Mucosa of gallbladder (tissue), 1 donor: ENCODE measurements around the gene AMBRA1. TPM values are rescaled to one million over a fixed set of nuclear protein-coding genes. Genes with fewer than 3 reads are reported as not detected.
A peak's percentile ranks its signal among the peaks of the same experiment; 100 is the strongest.

Experiments used
- DNase-seq: peaks from one replicate; pipeline ENCODE4 v3.0.0-alpha.2; 2020; ENCODE audit warnings: low spot score
- total RNA-seq: library from RNA; stranded (reverse); gene quantifications from one replicate; pipeline ENCODE4 v1.2.1, GENCODE V29; 2021
- donor health status: DM: no; HTN: no; CAD: no.

AMBRA1 gene, protein sequence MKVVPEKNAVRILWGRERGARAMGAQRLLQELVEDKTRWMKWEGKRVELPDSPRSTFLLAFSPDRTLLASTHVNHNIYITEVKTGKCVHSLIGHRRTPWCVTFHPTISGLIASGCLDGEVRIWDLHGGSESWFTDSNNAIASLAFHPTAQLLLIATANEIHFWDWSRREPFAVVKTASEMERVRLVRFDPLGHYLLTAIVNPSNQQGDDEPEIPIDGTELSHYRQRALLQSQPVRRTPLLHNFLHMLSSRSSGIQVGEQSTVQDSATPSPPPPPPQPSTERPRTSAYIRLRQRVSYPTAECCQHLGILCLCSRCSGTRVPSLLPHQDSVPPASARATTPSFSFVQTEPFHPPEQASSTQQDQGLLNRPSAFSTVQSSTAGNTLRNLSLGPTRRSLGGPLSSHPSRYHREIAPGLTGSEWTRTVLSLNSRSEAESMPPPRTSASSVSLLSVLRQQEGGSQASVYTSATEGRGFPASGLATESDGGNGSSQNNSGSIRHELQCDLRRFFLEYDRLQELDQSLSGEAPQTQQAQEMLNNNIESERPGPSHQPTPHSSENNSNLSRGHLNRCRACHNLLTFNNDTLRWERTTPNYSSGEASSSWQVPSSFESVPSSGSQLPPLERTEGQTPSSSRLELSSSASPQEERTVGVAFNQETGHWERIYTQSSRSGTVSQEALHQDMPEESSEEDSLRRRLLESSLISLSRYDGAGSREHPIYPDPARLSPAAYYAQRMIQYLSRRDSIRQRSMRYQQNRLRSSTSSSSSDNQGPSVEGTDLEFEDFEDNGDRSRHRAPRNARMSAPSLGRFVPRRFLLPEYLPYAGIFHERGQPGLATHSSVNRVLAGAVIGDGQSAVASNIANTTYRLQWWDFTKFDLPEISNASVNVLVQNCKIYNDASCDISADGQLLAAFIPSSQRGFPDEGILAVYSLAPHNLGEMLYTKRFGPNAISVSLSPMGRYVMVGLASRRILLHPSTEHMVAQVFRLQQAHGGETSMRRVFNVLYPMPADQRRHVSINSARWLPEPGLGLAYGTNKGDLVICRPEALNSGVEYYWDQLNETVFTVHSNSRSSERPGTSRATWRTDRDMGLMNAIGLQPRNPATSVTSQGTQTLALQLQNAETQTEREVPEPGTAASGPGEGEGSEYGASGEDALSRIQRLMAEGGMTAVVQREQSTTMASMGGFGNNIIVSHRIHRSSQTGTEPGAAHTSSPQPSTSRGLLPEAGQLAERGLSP (N-terminal part only)
- total RNA-seq: 42.1 TPM

- DNase-seq: peak; percentile 93
These were observed at the start of gene AMBRA1 for GRCh38 chr11:46593550-46594373. TSS of gene AMBRA1 (minus strand) at chr11:46594023. CDS start at chr11:46548380, 45,643 bp downstream.

GRCh38 chr11:46643531-46643930, 49.7 kb upstream of the AMBRA1 start:
- no peak for DNase-seq

- DNase-seq: no peak
These were observed 49.0 kb upstream of the AMBRA1 start for GRCh38 chr11:46642627-46643335.

DNA sequence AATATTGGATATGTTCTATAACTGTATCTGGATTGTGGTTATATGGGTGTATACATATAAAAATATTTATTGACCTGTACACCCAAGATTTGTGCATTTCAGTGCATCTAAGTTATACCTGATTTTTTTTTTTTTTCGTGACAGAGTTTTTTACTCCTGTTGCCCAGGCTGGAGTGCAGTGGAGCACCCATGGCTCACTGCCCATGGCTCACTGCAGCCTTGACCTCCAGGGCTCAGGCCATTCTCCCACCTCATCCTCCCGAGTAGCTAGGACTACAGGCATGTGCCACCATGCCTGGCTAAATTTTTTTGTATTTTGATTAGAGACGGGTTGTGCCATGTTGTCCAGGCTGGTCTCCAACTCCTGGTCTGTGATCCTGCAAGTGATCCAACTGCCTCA, 47.8 kb upstream of the AMBRA1 start:
- DNase-seq: no peak

DNA sequence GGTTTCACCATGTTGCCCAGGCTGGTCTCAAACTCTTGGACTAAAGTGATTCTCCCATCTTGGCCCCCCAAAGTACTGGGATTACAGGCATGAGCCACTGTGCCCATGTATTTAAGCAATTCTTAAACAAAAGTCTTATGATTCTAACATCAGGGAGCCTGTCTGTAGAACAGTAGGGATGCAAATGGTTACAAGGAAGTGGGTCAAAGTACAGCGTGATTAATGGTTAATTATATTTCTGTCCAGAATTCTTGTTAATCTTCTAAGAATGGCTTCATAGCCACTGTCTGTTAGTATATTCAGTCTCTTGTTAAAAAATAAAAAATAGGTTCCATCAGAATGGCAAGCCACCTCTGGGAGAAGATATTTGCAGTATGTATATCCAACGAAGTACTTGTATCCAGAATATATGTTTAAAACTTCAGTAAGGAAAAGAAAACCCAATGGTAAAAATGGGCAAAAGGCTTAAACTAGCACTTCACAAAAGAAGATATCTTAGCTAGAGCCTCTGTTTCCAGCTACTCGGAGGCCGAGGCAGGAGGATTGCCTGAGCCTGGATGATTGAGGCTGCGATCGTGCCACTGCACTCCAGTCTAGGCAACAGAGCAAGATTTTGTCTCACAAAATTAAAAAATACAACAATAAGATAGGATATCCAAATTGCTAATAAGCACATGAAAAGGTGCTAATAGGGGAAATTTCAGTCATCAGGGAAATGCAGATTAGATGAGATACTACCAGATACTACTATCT, 46.4 kb upstream of the AMBRA1 start:
- no peak for DNase-seq

GRCh38 chr11:46639197-46639839, 45.5 kb upstream of the AMBRA1 start:
- DNase-seq: no peak

- no peak for DNase-seq
These were observed 43.7 kb upstream of the AMBRA1 start for GRCh38 chr11:46637546-46637945.

- DNase-seq: no peak
These were observed 41.8 kb upstream of the AMBRA1 start for GRCh38 chr11:46635557-46636139.

DNA sequence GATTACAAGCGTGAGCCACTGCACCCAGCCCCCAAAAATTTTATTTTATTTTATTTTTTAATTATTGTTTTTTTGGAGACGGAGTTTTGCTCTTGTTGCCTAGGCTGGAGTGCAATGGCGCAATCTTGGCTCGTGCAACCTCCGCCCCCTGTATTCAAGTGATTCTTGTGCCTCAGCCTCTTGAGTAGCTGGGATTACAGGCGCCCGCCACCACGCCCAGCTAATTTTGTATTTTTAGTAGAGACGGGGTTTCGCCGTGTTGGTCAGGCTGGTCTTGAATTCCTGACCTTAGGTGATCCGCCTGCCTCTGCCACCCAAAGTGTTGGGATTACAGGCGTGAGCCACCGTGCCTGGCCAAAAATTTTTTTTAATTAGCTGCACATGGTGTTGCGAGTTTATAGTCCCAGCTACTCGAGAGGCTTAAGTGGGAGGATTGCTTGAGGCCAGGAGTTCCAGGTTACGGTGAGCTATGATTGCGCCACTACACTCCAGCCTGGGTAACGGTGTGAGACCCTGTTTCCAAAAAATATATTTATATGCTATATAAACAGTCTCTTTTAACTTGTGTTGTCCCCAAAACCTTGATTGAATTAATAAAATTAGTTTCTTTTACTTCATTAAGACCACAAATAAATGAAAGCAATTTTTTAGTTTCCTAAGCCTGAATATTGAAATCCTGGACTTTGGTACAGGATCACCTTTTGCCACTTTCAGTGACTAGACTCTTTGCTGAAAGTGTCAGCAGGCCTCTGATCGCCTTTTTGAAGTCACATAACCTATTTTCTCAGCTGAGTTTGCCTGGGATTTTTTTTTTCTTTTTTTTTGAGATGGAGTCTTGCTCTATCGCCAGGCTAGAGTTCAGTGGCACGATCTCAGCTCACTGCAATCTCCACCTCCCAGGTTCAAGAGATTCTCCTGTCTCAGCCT, 39.7 kb upstream of the AMBRA1 start:
- DNase-seq: no peak

- no peak for DNase-seq
These were observed 38.7 kb upstream of the AMBRA1 start for GRCh38 chr11:46632502-46632901.

DNA sequence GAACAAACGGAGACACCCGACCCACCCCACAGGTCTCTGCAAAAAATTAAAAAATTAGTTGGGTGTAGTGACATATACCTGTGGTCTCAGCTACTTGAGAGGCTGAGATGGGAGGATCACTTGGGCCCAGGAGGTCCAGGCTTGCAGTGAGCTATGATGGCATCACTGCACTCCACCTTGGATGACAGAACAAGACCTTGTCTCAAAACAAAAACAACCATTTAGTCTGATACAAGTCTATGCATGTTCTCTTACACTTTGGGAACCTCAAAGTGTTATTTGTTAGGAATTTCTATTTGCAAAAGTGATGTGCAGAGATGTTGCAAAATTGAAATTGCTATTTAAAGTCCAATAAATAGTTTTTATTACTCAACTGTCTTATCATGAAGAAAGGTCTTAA, 37.9 kb upstream of the AMBRA1 start:
- no peak for DNase-seq

DNA sequence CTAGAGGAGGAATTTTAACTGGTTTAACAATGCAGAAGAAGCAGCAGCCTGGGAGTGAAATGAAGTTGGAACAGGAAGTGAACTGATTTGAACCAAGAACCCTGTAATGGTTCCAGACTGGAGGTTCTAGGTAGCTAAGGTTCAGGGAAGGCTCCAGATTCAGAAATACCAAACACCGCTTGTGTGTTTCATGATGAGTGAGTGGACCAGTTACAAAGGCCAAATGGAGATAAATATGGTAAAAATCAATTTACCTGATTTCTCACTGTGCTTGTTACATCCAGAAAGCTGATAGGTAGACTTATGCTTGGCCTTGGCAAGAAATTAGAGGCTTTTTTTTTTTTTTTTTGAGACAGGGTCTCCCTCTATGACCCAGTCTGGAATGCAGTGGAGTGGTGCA, 36.4 kb upstream of the AMBRA1 start:
- DNase-seq: no peak

DNA sequence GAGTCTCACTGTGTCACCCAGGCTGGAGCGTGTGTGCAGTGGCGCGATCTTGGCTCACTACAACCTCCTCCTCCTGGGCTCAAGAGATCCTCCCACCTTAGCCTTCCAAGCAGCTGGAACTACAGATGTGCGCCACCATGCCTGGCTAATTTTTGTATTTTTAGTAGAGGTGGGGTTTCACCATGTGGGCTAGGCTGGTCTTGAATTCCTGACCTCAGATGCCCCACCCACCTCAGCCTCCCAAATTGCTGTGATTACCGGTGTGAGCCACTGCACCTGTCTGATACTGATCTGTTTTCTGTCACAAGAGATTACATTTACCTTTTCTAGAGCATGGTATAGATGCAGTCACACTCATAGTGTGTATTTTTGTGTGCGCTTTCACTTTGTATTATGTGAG, 35.1 kb upstream of the AMBRA1 start:
- DNase-seq: no peak

DNA sequence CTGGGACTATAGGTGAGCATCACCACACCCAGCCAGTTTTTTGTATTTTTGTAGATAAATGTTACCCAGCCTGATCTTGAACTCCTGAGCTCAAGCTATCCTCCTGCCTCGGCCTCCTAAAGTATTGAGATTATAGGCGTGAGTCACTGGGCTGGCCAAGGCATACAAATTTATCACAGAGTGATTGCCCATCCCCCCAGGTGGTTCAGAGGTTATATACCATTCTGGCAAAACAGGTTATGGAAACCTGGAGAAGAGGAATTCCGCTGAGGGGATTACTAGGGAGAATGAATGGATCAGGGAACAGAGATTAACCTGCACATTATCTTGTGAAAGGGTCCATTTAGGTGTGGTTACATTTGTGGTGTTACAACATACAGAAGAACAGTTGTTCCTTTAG, 31.6 kb upstream of the AMBRA1 start:
- no peak for DNase-seq

DNA sequence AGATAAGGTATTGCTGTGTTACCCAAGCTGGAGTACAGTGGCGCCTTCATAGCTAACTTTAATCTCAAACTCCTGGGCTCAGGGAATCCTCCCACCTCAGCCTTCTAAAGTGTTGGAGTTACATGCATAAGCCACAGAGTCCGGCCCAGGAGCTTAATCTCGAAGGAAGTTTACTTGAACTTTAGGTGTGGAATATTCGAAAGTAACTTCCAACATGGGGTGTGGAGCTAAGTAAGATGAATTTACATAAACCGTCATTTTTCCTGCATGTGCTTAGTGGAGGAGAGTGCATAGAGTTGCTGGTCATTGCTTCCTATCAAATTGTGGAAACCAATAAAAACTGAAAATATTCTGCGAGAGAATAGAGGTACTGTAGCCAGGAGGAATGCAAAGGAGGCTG, 25.0 kb upstream of the AMBRA1 start:
- DNase-seq: no peak

- no peak for DNase-seq
These were observed 24.1 kb upstream of the AMBRA1 start for GRCh38 chr11:46617972-46618314.

GRCh38 chr11:46617134-46617971, 23.5 kb upstream of the AMBRA1 start, which contains the start of the genes ATG13 and HARBI1:
TSS of gene ATG13 (plus strand) at chr11:46617553. CDS start at chr11:46644292, 26,739 bp downstream.
TSS of gene HARBI1 (minus strand) at chr11:46617227. CDS start at chr11:46616237, 990 bp downstream.
- DNase-seq: peak; percentile 88
